Astrocyte of the hippocampus (primary cell): Measurements from ENCODE around the gene MAST2.
"Not testable (repeated sequence)": the region's sequence is repeated elsewhere in the genome, so short reads cannot be mapped to it uniquely, and the experiment has no call there.

Experiments
- DNase-seq: peaks from one replicate; pipeline ENCODE4 v3.0.0; 2011; ENCODE audit warnings: low read depth, low spot score

Gene MAST2

GRCh38 chr1:45938029-45938428 is 134.6 kb downstream of the MAST2 start:
- no peak for DNase-seq

- DNase-seq, result no peak
Measured at GRCh38 chr1:45942411-45942810, 139.0 kb downstream of the MAST2 start.

- no peak for DNase-seq
Measured at GRCh38 chr1:45943185-45943584, 139.8 kb downstream of the MAST2 start.

GRCh38 chr1:45945426-45945825 is 142.0 kb downstream of the MAST2 start:
- DNase-seq, result peak; percentile 44

- DNase-seq, result not testable (repeated sequence)
Measured at GRCh38 chr1:45949462-45949861, 146.1 kb downstream of the MAST2 start.

GRCh38 chr1:45952072-45952471 is 148.7 kb downstream of the MAST2 start:
- DNase-seq, result no peak

- peak; percentile 80 for DNase-seq
Measured at GRCh38 chr1:45953934-45954847, 150.8 kb downstream of the MAST2 start.

- DNase-seq, result no peak
Measured at GRCh38 chr1:45957684-45958083, 154.3 kb downstream of the MAST2 start.

GRCh38 chr1:45958317-45958716 is 154.9 kb downstream of the MAST2 start:
- DNase-seq, result no peak

- DNase-seq, result no peak
Measured at GRCh38 chr1:45960930-45961715, 157.7 kb downstream of the MAST2 start.

GRCh38 chr1:45961936-45962335 is 158.5 kb downstream of the MAST2 start:
- not testable (repeated sequence) for DNase-seq

GRCh38 chr1:45968941-45969666 is 165.7 kb downstream of the MAST2 start:
- DNase-seq, result no peak

- no peak for DNase-seq
Measured at GRCh38 chr1:45969866-45970265, 166.5 kb downstream of the MAST2 start.

- no peak for DNase-seq
Measured at GRCh38 chr1:45971335-45971734, 167.9 kb downstream of the MAST2 start.

GRCh38 chr1:45971922-45972531 is 168.6 kb downstream of the MAST2 start:
- no peak for DNase-seq

GRCh38 chr1:45972621-45973020 is 169.2 kb downstream of the MAST2 start:
- no peak for DNase-seq

- no peak for DNase-seq
Measured at GRCh38 chr1:45973121-45973520, 169.7 kb downstream of the MAST2 start.

GRCh38 chr1:45974541-45975269 is 171.3 kb downstream of the MAST2 start:
- no peak for DNase-seq

- no peak for DNase-seq
Measured at GRCh38 chr1:45976623-45977022, 173.2 kb downstream of the MAST2 start.

- DNase-seq, result no peak
Measured at GRCh38 chr1:45979074-45979777, 175.8 kb downstream of the MAST2 start.
